HUES48 (cell line): ENCODE data around the gene PHYKPL.
A peak's percentile ranks its signal among the peaks of the same experiment; 100 is the strongest.

Source experiments
- H3K27ac ChIP-seq: one replicate; pipeline ENCODE4 v1.7.0; 2013; ENCODE audit warnings: low read depth, low read length, inconsistent platforms
- H3K27me3 ChIP-seq: 2 replicates; pipeline ENCODE4 v1.6.1; 2013; ENCODE audit warnings: mild to moderate bottlenecking, low read length; ENCODE audit not compliant: control insufficient read depth, insufficient read depth
- H3K36me3 ChIP-seq: 2 replicates; pipeline ENCODE4 v1.6.1; 2013; ENCODE audit warnings: low read length; ENCODE audit not compliant: control insufficient read depth, insufficient read depth
- H3K4me1 ChIP-seq: 2 replicates; pipeline ENCODE4 v1.6.1; 2013; ENCODE audit warnings: mild to moderate bottlenecking, low read length; ENCODE audit not compliant: control insufficient read depth, insufficient read depth
- H3K4me3 ChIP-seq: 2 replicates; pipeline ENCODE4 v1.5.1; 2013; ENCODE audit warnings: mild to moderate bottlenecking, low read depth, low read length
- H3K9ac ChIP-seq: 2 replicates; pipeline ENCODE4 v1.6.1; 2013; ENCODE audit warnings: mild to moderate bottlenecking, low read depth, low read length, moderate library complexity
- H3K9me3 ChIP-seq: 2 replicates; pipeline ENCODE4 v1.6.1; 2013; ENCODE audit warnings: low read length; ENCODE audit not compliant: control insufficient read depth, insufficient read depth

PHYKPL gene

GRCh38 chr5:178180141-178180863 lies 52.3 kb downstream of the PHYKPL start:
- Histone ChIP-seq H3K4me1 (peaks cover 27% of the 10 kb centered on the region), H3K27ac (peak overlapping the region; percentile 100), H3K9ac (peak overlapping the region; percentile 96), H3K27me3 (no peaks in the 10 kb centered on the region), H3K9me3 (no peaks in the 10 kb centered on the region), H3K36me3 (no peaks in the 10 kb centered on the region), H3K4me3 (peak overlapping the region; percentile 52)

- Histone ChIP-seq H3K27ac (no peak overlapping the region), H3K36me3 (no peaks in the 10 kb centered on the region), H3K27me3 (no peaks in the 10 kb centered on the region), H3K9ac (0 out of 2 replicates have a peak overlapping the region, but pooled peaks have one; percentile 5), H3K4me3 (no peak overlapping the region), H3K4me1 (peaks cover 25% of the 10 kb centered on the region), H3K9me3 (no peaks in the 10 kb centered on the region)
Measured at GRCh38 chr5:178177569-178177968, 55.0 kb downstream of the PHYKPL start.

DNA sequence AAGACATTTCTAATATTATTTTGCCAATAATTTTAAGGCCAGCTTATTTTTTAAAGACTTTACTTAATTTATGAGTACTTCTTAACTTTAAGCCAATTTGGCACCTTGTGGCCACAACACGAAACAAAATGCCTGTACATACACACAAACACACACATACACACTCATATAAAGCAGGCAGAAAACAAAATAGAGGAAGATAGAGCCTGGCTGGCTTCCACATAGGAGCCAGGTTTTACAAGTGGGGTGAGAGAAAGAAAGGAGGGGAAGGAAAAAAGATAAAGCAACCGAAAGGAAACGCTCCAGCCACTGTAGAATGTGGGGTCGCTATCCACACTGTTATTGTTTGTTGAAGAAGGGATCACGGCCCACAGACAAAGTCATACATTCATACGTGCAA lies 55.8 kb downstream of the PHYKPL start:
- Histone ChIP-seq H3K36me3 (no peaks in the 10 kb centered on the region), H3K27me3 (no peaks in the 10 kb centered on the region), H3K4me1 (peaks cover 18% of the 10 kb centered on the region), H3K9ac (no peak overlapping the region), H3K27ac (no peak overlapping the region), H3K4me3 (no peak overlapping the region), H3K9me3 (no peaks in the 10 kb centered on the region)

DNA sequence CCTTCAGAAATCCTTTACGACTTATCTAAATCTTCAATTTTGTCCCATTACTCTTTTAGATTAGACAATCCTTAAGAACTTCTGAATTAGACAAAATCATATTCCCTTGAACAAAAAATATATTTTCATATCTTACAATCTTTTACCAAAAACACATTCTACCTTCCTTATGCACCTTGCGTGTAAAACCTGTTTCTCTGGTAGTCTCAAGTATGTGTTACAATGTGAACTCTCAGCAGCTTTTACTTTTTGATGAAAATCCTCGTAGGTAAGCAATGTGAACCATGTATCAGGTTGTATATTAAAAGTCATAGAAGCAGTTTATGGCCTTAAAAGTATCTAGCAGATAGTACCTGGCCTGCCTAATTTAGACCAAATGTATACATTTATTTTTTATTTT lies 58.1 kb downstream of the PHYKPL start:
- no peak overlapping the region for H3K4me3 ChIP-seq
- H3K36me3 ChIP-seq = no peaks in the 10 kb centered on the region
- no peak overlapping the region for H3K9ac ChIP-seq
- H3K4me1 ChIP-seq = peaks cover 16% of the 10 kb centered on the region
- H3K27ac ChIP-seq = no peak overlapping the region
- no peaks in the 10 kb centered on the region for H3K27me3 ChIP-seq
- no peaks in the 10 kb centered on the region for H3K9me3 ChIP-seq

- Histone ChIP-seq H3K27me3 (no peaks in the 10 kb centered on the region), H3K9ac (no peak overlapping the region), H3K36me3 (no peaks in the 10 kb centered on the region), H3K9me3 (no peaks in the 10 kb centered on the region), H3K4me3 (no peak overlapping the region), H3K4me1 (peaks cover 5% of the 10 kb centered on the region; the same call in 1 of the 2 replicates), H3K27ac (no peak overlapping the region)
Measured at GRCh38 chr5:178170455-178170854, 62.1 kb downstream of the PHYKPL start.

- Histone ChIP-seq H3K4me3 (no peak overlapping the region), H3K27me3 (no peaks in the 10 kb centered on the region; the same call in 1 of the 2 replicates), H3K9me3 (no peaks in the 10 kb centered on the region), H3K36me3 (no peaks in the 10 kb centered on the region), H3K4me1 (peaks cover 4% of the 10 kb centered on the region; the same call in 1 of the 2 replicates), H3K9ac (no peak overlapping the region), H3K27ac (no peak overlapping the region)
Measured at GRCh38 chr5:178165581-178165980, 67.0 kb downstream of the PHYKPL start.

DNA sequence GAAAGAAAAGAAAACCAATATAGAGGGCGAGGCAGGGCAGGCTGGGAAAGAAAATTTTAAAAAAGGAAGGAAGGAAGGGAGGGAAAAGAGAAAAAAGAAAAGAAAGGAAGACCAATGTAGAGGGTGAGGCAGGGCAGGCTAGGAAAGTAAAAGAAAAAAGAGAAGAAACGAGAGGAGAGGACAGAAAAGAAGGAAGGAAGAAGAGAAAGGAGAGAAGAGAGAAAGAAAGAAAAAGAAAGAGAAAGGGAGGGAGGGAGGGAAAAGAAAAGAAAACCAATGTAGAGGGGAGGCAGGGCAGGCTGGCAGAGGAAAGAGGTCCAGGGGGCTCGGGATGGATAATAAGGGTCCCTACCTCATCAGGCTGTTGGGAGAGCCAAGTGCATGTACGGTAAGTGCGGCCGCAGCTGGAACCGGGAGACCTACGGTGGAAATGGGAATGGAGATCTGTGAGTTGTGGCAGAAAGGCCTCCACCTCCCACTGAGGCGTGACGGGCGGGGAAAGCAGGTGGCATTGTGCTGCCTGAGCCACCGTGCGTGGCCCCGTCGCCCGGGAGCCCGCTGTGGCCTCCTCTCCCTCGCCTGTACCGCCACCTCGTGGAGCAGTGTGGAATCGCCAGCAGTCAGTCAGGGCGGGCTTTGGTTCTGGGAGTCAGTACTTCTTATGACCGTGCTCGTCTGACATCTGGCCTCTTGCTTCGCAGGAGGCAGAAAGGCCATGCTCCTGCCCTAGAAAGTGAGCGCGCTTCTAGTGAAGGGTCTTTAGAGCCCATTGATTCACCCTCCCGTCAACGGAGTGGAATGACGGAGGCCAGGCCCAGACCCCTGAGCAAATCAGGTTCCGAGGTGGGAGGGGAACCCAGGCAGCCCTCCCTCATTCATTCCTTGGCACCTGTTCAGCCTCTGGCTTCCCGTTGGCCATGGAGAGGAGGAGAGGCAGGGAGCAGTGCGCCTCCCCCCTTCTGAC lies 68.5 kb downstream of the PHYKPL start:
- H3K9ac ChIP-seq = no peak overlapping the region
- peak overlapping the region; percentile 46 for H3K4me3 ChIP-seq
- no peak overlapping the region for H3K27ac ChIP-seq
- no peaks in the 10 kb centered on the region; the same call in 1 of the 2 replicates for H3K4me1 ChIP-seq
- H3K27me3 ChIP-seq = no peaks in the 10 kb centered on the region; the same call in 1 of the 2 replicates
- H3K9me3 ChIP-seq = no peaks in the 10 kb centered on the region
- no peaks in the 10 kb centered on the region for H3K36me3 ChIP-seq

GRCh38 chr5:178162481-178162880 lies 70.1 kb downstream of the PHYKPL start:
- Histone ChIP-seq H3K27me3 (no peaks in the 10 kb centered on the region; the same call in 1 of the 2 replicates), H3K9ac (no peak overlapping the region), H3K4me3 (no peak overlapping the region), H3K4me1 (no peaks in the 10 kb centered on the region; the same call in 1 of the 2 replicates), H3K9me3 (no peaks in the 10 kb centered on the region), H3K27ac (no peak overlapping the region), H3K36me3 (no peaks in the 10 kb centered on the region)

GRCh38 chr5:178160176-178160575 lies 72.4 kb downstream of the PHYKPL start:
- Histone ChIP-seq H3K9me3 (no peaks in the 10 kb centered on the region), H3K9ac (no peak overlapping the region), H3K4me3 (no peak overlapping the region), H3K27ac (no peak overlapping the region), H3K4me1 (no peaks in the 10 kb centered on the region; the same call in 1 of the 2 replicates), H3K36me3 (no peaks in the 10 kb centered on the region), H3K27me3 (no peaks in the 10 kb centered on the region; the same call in 1 of the 2 replicates)
